GM12891 (cell line): ENCODE data around the gene INSR.

Source experiments
- DNase-seq: peaks from one replicate; pipeline ENCODE4 v3.0.0; 2011; ENCODE audit warnings: low spot score; ENCODE audit not compliant: insufficient read length
- FAIRE-seq: peaks from 2 replicates; lab custom pipeline; 2011; peaks lifted over from hg19 to GRCh38; lab: Jason Lieb, UNC
- PAX5 ChIP-seq: IDR thresholded peaks from 2 replicates; pipeline ENCODE4 v1.6.1; 2011; ENCODE audit warnings: low read length, moderate library complexity, mild to moderate bottlenecking; ENCODE audit not compliant: insufficient read depth, severe bottlenecking
- POLR2A ChIP-seq: IDR thresholded peaks from 2 replicates; pipeline ENCODE4 v1.6.1; 2011; ENCODE audit warnings: low read depth, low read length, control low read depth
- POLR2AphosphoS5 ChIP-seq: IDR thresholded peaks from 2 replicates; pipeline ENCODE4 v1.6.1; 2011; ENCODE audit warnings: low read depth, low read length, control low read depth
- POU2F2 ChIP-seq: IDR thresholded peaks from 2 replicates; pipeline ENCODE4 v1.6.1; 2011; ENCODE audit warnings: low read depth, mild to moderate bottlenecking, control low read depth, low read length, moderate library complexity
- SPI1 ChIP-seq: IDR thresholded peaks from 2 replicates; pipeline ENCODE4 v1.6.1; 2011; ENCODE audit warnings: low read depth, low read length, control low read depth
- TAF1 ChIP-seq: IDR thresholded peaks from 2 replicates; pipeline ENCODE4 v1.6.1; 2011; ENCODE audit warnings: low read depth, low read length, control low read depth

The INSR gene

DNA sequence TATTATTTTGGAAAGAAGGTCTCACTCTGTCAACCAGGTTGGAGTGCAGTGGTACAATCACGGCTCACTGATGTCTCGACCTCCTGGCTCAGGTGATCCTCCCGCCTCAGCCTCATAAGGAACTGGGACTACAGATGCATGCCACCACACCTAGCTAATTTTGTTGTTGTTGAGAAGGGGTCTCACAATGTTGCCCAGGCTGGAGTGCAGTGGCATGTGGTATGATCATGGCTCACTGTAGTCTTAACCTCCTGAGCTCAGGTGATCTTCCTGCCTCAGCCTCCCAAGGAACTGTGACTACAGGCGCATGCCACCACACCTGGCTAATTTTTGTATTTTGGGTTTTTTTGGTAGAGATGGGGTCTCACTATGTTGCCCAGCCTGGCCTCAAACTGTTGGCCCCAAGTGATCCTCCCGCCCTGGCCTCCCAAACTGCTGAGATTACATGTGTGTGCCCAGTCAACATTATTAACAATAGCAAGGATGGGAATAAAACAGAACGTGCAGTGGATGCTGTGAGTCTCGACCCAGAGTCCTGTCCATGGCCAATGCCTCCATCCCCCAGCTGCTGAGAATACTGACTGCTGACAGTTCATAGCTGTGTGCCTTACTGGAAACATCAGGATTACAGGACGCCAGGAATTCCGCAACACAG is 230.3 kb downstream of the INSR start:
- DNase-seq = no peak
- no peak for FAIRE-seq
- no peak for TF ChIP-seq SPI1
- no peak for TF ChIP-seq POU2F2
- no peak for TF ChIP-seq POLR2AphosphoS5
- TF ChIP-seq POLR2A = no peak
- TF ChIP-seq TAF1 = no peak
- no peak for TF ChIP-seq PAX5

DNA sequence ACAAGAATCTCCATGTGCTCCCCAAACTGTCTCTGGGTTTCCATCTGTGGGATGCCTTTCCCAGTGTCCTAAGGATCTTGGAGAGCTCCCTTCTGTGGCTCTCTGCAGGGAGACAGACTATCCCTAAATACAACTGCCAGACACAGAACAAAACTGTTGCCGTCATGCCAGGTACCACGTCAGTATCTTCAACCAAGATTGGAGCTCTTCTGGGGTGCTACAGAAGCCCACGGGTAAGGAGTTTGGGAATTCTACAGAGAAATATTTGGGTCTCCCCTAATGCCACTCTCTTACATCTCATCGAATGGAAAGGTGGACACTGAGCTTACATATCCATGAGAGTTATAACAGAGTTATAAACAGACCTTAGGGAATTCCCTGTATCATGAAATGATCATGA is 230.9 kb downstream of the INSR start:
- no peak for TF ChIP-seq POU2F2
- no peak for TF ChIP-seq POLR2AphosphoS5
- TF ChIP-seq SPI1 = no peak
- no peak for TF ChIP-seq PAX5
- TF ChIP-seq POLR2A = no peak
- TF ChIP-seq TAF1 = no peak
- FAIRE-seq (no peak), DNase-seq (no peak)
